ENCODE results near the gene PAX1. TPM values are rescaled to one million over a fixed set of nuclear protein-coding genes. Genes with fewer than 3 reads are reported as not detected.

Gene PAX1
- polyA plus RNA-seq, 3 donors = not detected

GRCh38 chr20:21670981-21671380 is 34.5 kb upstream of the PAX1 start:
- H3K27ac ChIP-seq (ENCODE audit: low read depth in 1 of 2, low read length in 2 of 2) = no peak overlapping the region
- H3K79me2 ChIP-seq (ENCODE audit: insufficient read depth, low read length) = no peaks in the 10 kb centered on the region
- H3K4me2 ChIP-seq (replicated peaks; ENCODE audit: extremely low read depth, low read length, poor library complexity, severe bottlenecking) = no peak overlapping the region
- H3K9ac ChIP-seq (ENCODE audit: insufficient read depth, low read length, poor library complexity, severe bottlenecking) = no peak overlapping the region
- H4K20me1 ChIP-seq (ENCODE audit: insufficient read depth, low read length) = no peaks in the 10 kb centered on the region
- H3K4me3 ChIP-seq (replicated peaks in 1 of 3; ENCODE audit: low read depth in 2 of 3, low read length in 3 of 3) = no peak overlapping the region
- no peaks in the 10 kb centered on the region for H3K36me3 ChIP-seq (replicated peaks in 1 of 2; ENCODE audit: control insufficient read depth in 1 of 2, insufficient read depth in 2 of 2, low read length in 2 of 2)
- no peaks in the 10 kb centered on the region for H3K4me1 Mint-ChIP-seq
- H3K36me3 Mint-ChIP-seq = no peaks in the 10 kb centered on the region
- 89% methylated on average over 1 of the region's 1 CpG for WGBS (ENCODE audit: insufficient coverage)
- H2AFZ ChIP-seq (ENCODE audit: insufficient read depth, low read depth, low read length, poor library complexity, severe bottlenecking) = no peak overlapping the region
- no peak overlapping the region for H3K4me3 Mint-ChIP-seq
- H3K27me3 Mint-ChIP-seq (ENCODE audit: low read depth in 3 of 3) = peaks cover 0 to 2% (median 1%) of the 10 kb centered on the region in 3 donors
- H3K9me3 Mint-ChIP-seq = peaks cover 0 to 22% (median 7%) of the 10 kb centered on the region in 7 donors
- TF ChIP-seq CTCF (IDR thresholded peaks at IDR 0.05) = no peak
- no peak for DNase-seq
- H3K27ac Mint-ChIP-seq = no peak overlapping the region
- no peaks in the 10 kb centered on the region for H3K27me3 ChIP-seq (ENCODE audit: control insufficient read depth in 2 of 2, insufficient read depth in 2 of 2, low read length in 2 of 2)
- intact Hi-C loops (cut with micrococcal nuclease) = no loop called here
- H3K9me3 ChIP-seq (replicated peaks in 1 of 2; ENCODE audit: control insufficient read depth in 1 of 2, insufficient read depth in 1 of 2, low read length in 2 of 2) = peaks cover 0 to 8% of the 10 kb centered on the region in 2 donors
- no peaks in the 10 kb centered on the region for H3K4me1 ChIP-seq (ENCODE audit: control insufficient read depth in 1 of 2, insufficient read depth in 2 of 2, low read length in 2 of 2)

GRCh38 chr20:21677261-21677660 is 28.2 kb upstream of the PAX1 start:
- H3K27ac Mint-ChIP-seq = no peak overlapping the region
- peaks cover 0 to 2% (median 0%) of the 10 kb centered on the region in 3 donors for H3K27me3 Mint-ChIP-seq (ENCODE audit: low read depth in 3 of 3)
- Histone ChIP-seq H3K36me3 (replicated peaks in 1 of 2; ENCODE audit: control insufficient read depth in 1 of 2, insufficient read depth in 2 of 2, low read length in 2 of 2) (no peaks in the 10 kb centered on the region), H2AFZ (ENCODE audit: insufficient read depth, low read depth, low read length, poor library complexity, severe bottlenecking) (no peak overlapping the region), H3K4me1 (ENCODE audit: control insufficient read depth in 1 of 2, insufficient read depth in 2 of 2, low read length in 2 of 2) (no peaks in the 10 kb centered on the region), H3K79me2 (ENCODE audit: insufficient read depth, low read length) (no peaks in the 10 kb centered on the region), H3K27me3 (ENCODE audit: control insufficient read depth in 2 of 2, insufficient read depth in 2 of 2, low read length in 2 of 2) (no peaks in the 10 kb centered on the region), H3K9ac (ENCODE audit: insufficient read depth, low read length, poor library complexity, severe bottlenecking) (no peak overlapping the region), H3K4me2 (replicated peaks; ENCODE audit: extremely low read depth, low read length, poor library complexity, severe bottlenecking) (no peak overlapping the region), H3K27ac (ENCODE audit: low read depth in 1 of 2, low read length in 2 of 2) (no peak overlapping the region), H3K9me3 (replicated peaks in 1 of 2; ENCODE audit: control insufficient read depth in 1 of 2, insufficient read depth in 1 of 2, low read length in 2 of 2) (peaks cover 0 to 8% of the 10 kb centered on the region in 2 donors), H4K20me1 (ENCODE audit: insufficient read depth, low read length) (no peaks in the 10 kb centered on the region), H3K4me3 (replicated peaks in 1 of 3; ENCODE audit: low read depth in 2 of 3, low read length in 3 of 3) (no peak overlapping the region)
- intact Hi-C loops (cut with micrococcal nuclease) = no loop called here
- no peak for DNase-seq
- TF ChIP-seq CTCF (IDR thresholded peaks at IDR 0.05) = no peak
- no peaks in the 10 kb centered on the region for H3K36me3 Mint-ChIP-seq
- H3K9me3 Mint-ChIP-seq = peaks cover 0 to 12% (median 3%) of the 10 kb centered on the region in 7 donors
- no CpG with 5 or more reads among the region's 2 CpGs for WGBS (ENCODE audit: insufficient coverage)
- H3K4me1 Mint-ChIP-seq = no peaks in the 10 kb centered on the region
- H3K4me3 Mint-ChIP-seq = no peak overlapping the region
